Activated T-cell treated with anti-CD3 and anti-CD28 coated beads for 4 hours (primary cell): Measurements from ENCODE around the gene CCDC74B.
"Not testable (repeated sequence)": the region's sequence is repeated elsewhere in the genome, so short reads cannot be mapped to it uniquely, and the experiment has no call there.

Experiments used
- DNase-seq: peaks from one replicate; pipeline ENCODE4 v3.0.0-alpha.2; 2020

Gene CCDC74B

GRCh38 chr2:130143266-130144039 lies 1.5 kb downstream of the CCDC74B start:
- not testable (repeated sequence) for DNase-seq

GRCh38 chr2:130142396-130143265 lies 2.3 kb downstream of the CCDC74B start:
- not testable (repeated sequence) for DNase-seq

- DNase-seq, result not testable (repeated sequence)
These were observed 3.1 kb downstream of the CCDC74B start for GRCh38 chr2:130141645-130142370.

- DNase-seq, result not testable (repeated sequence)
These were observed 3.9 kb downstream of the CCDC74B start for GRCh38 chr2:130141002-130141401.

- DNase-seq, result not testable (repeated sequence)
These were observed 4.4 kb downstream of the CCDC74B start for GRCh38 chr2:130140516-130140915.

GRCh38 chr2:130139331-130140280 lies 5.3 kb downstream of the CCDC74B start:
- not testable (repeated sequence) for DNase-seq

- DNase-seq, result not testable (repeated sequence)
These were observed 6.1 kb downstream of the CCDC74B start for GRCh38 chr2:130138841-130139251.

GRCh38 chr2:130138326-130138725 lies 6.6 kb downstream of the CCDC74B start:
- not testable (repeated sequence) for DNase-seq

- DNase-seq, result not testable (repeated sequence)
These were observed 7.8 kb downstream of the CCDC74B start for GRCh38 chr2:130137118-130137517.

GRCh38 chr2:130136546-130136945 lies 8.4 kb downstream of the CCDC74B start:
- not testable (repeated sequence) for DNase-seq

GRCh38 chr2:130135692-130136541 lies 9.0 kb downstream of the CCDC74B start:
- no peak for DNase-seq

GRCh38 chr2:130129120-130129829 lies 15.6 kb downstream of the CCDC74B start, which contains the start of gene POTEF:
Gene POTEF (minus strand): TSS chr2:130129222. CDS start chr2:130120515, 8,707 bp downstream.
- not testable (repeated sequence) for DNase-seq

- DNase-seq, result not testable (repeated sequence)
These were observed 16.4 kb downstream of the CCDC74B start for GRCh38 chr2:130128464-130128863.

- not testable (repeated sequence) for DNase-seq
These were observed 17.2 kb downstream of the CCDC74B start for GRCh38 chr2:130127726-130128125.

GRCh38 chr2:130120924-130121323 lies 24.0 kb downstream of the CCDC74B start:
- DNase-seq, result not testable (repeated sequence)

- not testable (repeated sequence) for DNase-seq
These were observed 42.1 kb downstream of the CCDC74B start for GRCh38 chr2:130102597-130103363.
